IPS DF 6.9 (cell line): ENCODE results near the gene ADAM12.

Experiments
- DNase-seq: peaks from one replicate; pipeline ENCODE4 v3.0.0-alpha.2; 2013; ENCODE audit warnings: low read depth, low spot score
- H3K27ac ChIP-seq: one replicate; pipeline ENCODE4 v1.5.1; 2013; ENCODE audit warnings: low read length, control low read depth
- H3K27me3 ChIP-seq: 2 replicates; pipeline ENCODE4 v1.6.1; 2013; ENCODE audit warnings: mild to moderate bottlenecking, low read length; ENCODE audit not compliant: control insufficient read depth, insufficient read depth
- H3K36me3 ChIP-seq: 2 replicates; pipeline ENCODE4 v1.6.1; 2013; ENCODE audit warnings: low read length; ENCODE audit not compliant: control insufficient read depth, insufficient read depth
- H3K4me1 ChIP-seq: 2 replicates; pipeline ENCODE4 v1.6.1; 2013; ENCODE audit warnings: low read length; ENCODE audit not compliant: control insufficient read depth, insufficient read depth
- H3K4me3 ChIP-seq: 2 replicates; pipeline ENCODE4 v1.5.1; 2013; ENCODE audit warnings: mild to moderate bottlenecking, low read length
- H3K9me3 ChIP-seq: 2 replicates; pipeline ENCODE4 v1.6.1; 2013; ENCODE audit warnings: low read length, inconsistent platforms; ENCODE audit not compliant: control insufficient read depth, insufficient read depth
- WGBS: extraction: QIAGEN DNeasy Blood & Tissue Kit; methylation state at CpG from one replicate; pipeline ENCODE4 v1.1.7; 2013; ENCODE audit warnings: mixed read lengths, missing lambda C conversion rate; ENCODE audit not compliant: insufficient read length, insufficient coverage; 5-methylcytosine and 5-hydroxymethylcytosine counted together

The ADAM12 gene

DNA sequence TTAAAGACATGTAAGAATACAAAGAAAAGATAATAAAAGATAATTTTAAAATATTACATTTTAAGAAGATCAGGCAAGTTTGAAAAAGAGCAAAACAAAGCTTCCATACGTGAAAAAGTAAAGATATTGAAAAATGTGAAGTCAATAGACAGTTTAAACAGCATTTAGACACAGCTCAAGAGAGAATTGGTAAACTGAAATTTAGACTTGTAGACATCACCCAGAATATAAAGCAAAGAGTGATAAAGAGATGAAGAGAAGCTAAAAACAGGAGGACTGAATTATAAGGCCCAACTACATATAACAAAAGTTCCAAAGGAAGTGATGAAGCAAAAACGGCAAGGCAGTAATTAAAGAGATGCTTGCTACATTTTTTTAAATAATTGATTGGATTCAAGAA lies 13.8 kb downstream of the ADAM12 start:
- no CpG with 5 or more reads among the region's 2 CpGs for WGBS
- no peaks in the 10 kb centered on the region for H3K36me3 ChIP-seq
- no peak overlapping the region for H3K4me3 ChIP-seq
- no peaks in the 10 kb centered on the region for H3K27me3 ChIP-seq
- no peaks in the 10 kb centered on the region for H3K4me1 ChIP-seq
- H3K9me3 ChIP-seq, result no peaks in the 10 kb centered on the region
- DNase-seq, result no peak
- H3K27ac ChIP-seq, result no peak overlapping the region

DNA sequence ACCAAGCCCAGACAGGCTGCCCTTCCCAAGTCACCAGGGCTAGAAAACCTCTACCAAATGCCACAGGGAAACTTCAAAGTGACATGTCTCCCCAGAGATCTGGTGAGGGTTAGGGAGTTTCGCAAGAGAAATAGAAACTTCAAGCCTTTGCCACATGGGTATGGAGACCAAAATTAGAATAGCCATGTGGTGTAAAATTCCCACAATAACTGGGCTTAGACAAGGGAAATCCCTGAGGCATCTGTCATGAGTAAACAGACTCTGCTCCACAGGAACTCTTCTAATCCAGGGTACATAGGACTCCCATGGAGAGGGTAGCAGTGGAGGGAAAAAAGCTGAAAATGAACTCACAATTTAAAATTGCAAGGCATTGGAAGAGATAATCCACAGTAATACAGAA lies 14.3 kb downstream of the ADAM12 start:
- no peak overlapping the region for H3K4me3 ChIP-seq
- H3K27me3 ChIP-seq, result no peaks in the 10 kb centered on the region
- DNase-seq, result no peak
- no CpG with 5 or more reads among the region's 1 CpG for WGBS
- H3K4me1 ChIP-seq, result no peaks in the 10 kb centered on the region
- H3K36me3 ChIP-seq, result no peaks in the 10 kb centered on the region
- no peak overlapping the region for H3K27ac ChIP-seq
- H3K9me3 ChIP-seq, result no peaks in the 10 kb centered on the region

DNA sequence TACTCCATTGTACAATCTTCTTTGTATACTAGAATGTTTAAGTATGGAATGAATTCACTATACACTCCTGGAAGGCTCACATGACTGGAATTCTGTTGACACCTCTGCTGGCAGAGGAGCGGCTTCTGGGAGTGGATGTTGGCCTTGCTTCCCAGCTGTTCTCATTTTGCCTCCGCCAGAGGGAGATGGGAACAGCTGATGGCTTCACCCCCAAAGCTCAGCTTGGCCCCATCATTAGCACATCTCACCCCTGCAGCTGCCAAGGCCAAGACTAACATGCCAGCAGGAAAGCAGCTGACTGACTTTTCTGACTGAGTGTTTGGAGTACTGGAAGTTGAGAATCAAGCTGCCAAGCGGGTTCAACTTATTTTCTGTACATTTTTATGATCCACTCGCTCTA lies 15.1 kb downstream of the ADAM12 start:
- Histone ChIP-seq H3K4me1 (no peaks in the 10 kb centered on the region), H3K27ac (no peak overlapping the region), H3K36me3 (no peaks in the 10 kb centered on the region), H3K27me3 (no peaks in the 10 kb centered on the region), H3K9me3 (no peaks in the 10 kb centered on the region), H3K4me3 (no peak overlapping the region)
- WGBS, result no CpG with 5 or more reads among the region's 4 CpGs
- DNase-seq, result no peak

DNA sequence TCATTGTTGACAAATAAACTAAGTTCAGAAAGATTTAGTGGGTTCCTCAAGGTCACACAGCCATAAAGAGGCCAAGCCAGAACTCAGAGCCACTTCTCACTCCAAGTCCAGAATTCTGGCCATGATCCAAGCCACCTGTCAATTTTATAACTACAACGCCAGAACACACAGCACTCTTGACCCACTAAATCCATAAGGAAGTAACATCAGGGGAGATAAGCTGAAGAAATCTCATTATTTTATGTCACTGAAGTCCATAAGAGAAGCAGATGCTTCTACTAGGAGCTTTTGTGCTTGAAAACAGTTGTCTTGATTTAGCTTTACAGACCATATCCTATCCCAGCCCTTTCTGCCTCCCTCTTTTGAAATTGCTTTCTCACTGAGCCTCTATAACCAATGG lies 15.9 kb downstream of the ADAM12 start:
- Histone ChIP-seq H3K9me3 (no peaks in the 10 kb centered on the region), H3K27ac (no peak overlapping the region), H3K4me3 (no peak overlapping the region), H3K4me1 (no peaks in the 10 kb centered on the region), H3K36me3 (no peaks in the 10 kb centered on the region), H3K27me3 (no peaks in the 10 kb centered on the region)
- no CpG with 5 or more reads among the region's 1 CpG for WGBS
- no peak for DNase-seq

DNA sequence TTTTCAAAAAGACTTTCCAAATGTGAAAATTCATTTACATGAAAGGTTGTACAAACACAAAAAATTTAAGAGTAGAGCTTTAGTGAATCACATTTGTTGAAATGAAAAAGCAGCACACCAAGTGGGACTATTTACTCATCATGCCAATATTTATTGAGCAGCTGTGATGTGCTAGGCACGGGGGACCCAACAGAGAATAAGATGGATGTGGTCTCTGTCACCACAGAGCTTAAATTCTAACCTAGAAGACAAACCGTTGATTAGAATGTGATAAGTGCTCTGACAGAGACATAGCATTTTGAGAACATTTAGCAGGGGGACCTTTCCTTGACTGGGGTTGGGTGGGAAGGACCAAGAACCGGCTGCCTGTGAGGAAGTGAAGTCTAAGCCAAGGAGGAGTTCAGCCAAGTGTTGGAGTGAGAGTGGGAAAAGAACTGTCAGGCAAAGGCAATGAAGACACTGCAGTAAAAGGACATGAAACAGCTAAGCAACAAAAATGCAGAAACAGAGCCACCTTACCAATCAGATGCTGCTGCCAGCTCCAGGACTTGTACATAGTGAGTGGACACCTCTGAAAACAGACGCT lies 19.1 kb downstream of the ADAM12 start:
- Histone ChIP-seq H3K4me3 (no peak overlapping the region), H3K4me1 (no peaks in the 10 kb centered on the region), H3K36me3 (no peaks in the 10 kb centered on the region), H3K9me3 (no peaks in the 10 kb centered on the region), H3K27ac (no peak overlapping the region), H3K27me3 (no peaks in the 10 kb centered on the region)
- no peak for DNase-seq
- WGBS, result no CpG with 5 or more reads among the region's 4 CpGs

DNA sequence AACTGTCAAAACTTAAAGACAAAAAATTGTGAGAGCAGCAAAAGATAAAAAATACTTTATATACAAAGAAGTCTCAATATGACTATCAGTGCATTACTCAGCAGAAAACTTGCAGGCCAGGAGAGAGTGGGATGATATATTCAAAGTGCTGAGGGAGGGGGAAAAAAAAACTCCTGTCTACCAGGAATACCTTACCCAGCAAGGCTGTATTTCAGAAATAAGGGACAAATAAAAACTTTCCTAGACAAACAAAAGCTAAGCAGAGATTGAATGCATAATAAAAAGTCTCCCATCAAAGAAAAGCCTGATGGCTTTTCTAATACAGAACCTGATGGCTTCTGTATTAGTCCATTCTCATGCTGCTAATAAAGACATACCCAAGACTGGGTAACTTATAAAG lies 31.1 kb downstream of the ADAM12 start:
- no peaks in the 10 kb centered on the region for H3K27me3 ChIP-seq
- no peak overlapping the region for H3K4me3 ChIP-seq
- H3K27ac ChIP-seq, result no peak overlapping the region
- no peak for DNase-seq
- no peaks in the 10 kb centered on the region for H3K36me3 ChIP-seq
- no peaks in the 10 kb centered on the region for H3K4me1 ChIP-seq
- no peaks in the 10 kb centered on the region for H3K9me3 ChIP-seq

DNA sequence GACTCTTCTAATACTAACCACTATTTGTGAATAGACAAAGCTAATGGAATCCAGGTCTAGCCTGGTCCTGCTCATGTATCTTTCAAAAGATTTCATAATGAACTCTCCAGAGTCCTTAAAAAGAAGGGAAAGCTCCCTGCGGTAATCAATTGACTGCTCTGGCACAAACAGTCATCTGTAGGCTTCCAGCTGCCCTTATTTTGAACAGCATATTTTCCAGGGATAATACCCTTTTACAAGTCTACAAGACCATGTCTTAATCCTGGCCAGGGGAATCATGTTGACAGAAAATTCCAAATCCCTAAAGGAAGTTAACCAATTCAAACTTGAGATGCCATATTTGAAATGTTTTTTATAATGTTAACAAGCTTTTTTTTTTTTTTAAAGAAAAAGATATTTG lies 34.6 kb downstream of the ADAM12 start:
- H3K27ac ChIP-seq, result no peak overlapping the region
- H3K27me3 ChIP-seq, result no peaks in the 10 kb centered on the region
- H3K4me1 ChIP-seq, result no peaks in the 10 kb centered on the region
- H3K36me3 ChIP-seq, result no peaks in the 10 kb centered on the region
- no peak for DNase-seq
- WGBS, result no CpG with 5 or more reads among the region's 1 CpG
- H3K9me3 ChIP-seq, result no peaks in the 10 kb centered on the region
- no peak overlapping the region for H3K4me3 ChIP-seq

DNA sequence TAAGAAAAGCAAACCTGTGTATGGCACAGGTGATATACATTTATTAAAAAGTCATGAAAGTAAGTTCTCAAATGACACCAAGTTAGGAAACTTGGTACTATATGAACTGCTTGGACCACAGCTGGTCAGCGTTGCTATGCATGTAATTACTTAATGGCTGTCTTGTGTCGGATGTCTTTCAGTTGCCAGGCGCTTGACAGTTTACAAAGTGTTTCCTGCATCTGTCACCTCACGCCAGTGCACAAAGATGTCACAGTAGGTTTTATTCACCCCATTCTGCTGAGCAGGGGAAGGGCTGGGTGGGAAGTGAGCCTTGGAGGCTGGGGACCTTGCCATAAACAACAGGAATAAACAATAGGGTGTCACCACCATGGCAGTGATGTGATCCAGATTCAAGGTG lies 35.8 kb downstream of the ADAM12 start:
- Histone ChIP-seq H3K27ac (no peak overlapping the region), H3K4me3 (no peak overlapping the region), H3K27me3 (no peaks in the 10 kb centered on the region), H3K9me3 (no peaks in the 10 kb centered on the region), H3K4me1 (no peaks in the 10 kb centered on the region), H3K36me3 (no peaks in the 10 kb centered on the region)
- DNase-seq, result no peak
- no CpG with 5 or more reads among the region's 4 CpGs for WGBS

DNA sequence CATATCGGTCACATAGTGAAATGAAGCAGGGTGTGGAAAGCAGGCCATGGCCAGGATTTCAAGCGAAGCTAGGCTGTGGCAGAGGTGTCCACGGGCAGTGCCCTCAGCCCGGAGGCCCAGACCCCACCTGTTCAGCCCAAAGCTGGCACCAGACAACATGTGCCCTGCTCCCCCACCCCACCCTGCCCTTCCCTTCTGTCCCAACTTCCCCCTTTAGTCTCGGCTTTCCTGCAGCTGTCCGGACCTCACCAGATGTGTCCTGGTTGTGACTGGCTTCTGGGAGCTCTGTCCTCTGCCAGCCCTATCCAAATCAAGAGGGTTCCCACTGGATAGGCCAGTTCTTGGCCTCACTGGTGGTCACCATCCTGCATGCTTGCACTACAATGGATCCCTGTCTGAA lies 37.3 kb downstream of the ADAM12 start:
- no CpG with 5 or more reads among the region's 6 CpGs for WGBS
- H3K4me1 ChIP-seq, result no peaks in the 10 kb centered on the region
- DNase-seq, result no peak
- H3K27ac ChIP-seq, result no peak overlapping the region
- no peaks in the 10 kb centered on the region for H3K36me3 ChIP-seq
- no peaks in the 10 kb centered on the region for H3K27me3 ChIP-seq
- H3K4me3 ChIP-seq, result no peak overlapping the region
- no peaks in the 10 kb centered on the region for H3K9me3 ChIP-seq

DNA sequence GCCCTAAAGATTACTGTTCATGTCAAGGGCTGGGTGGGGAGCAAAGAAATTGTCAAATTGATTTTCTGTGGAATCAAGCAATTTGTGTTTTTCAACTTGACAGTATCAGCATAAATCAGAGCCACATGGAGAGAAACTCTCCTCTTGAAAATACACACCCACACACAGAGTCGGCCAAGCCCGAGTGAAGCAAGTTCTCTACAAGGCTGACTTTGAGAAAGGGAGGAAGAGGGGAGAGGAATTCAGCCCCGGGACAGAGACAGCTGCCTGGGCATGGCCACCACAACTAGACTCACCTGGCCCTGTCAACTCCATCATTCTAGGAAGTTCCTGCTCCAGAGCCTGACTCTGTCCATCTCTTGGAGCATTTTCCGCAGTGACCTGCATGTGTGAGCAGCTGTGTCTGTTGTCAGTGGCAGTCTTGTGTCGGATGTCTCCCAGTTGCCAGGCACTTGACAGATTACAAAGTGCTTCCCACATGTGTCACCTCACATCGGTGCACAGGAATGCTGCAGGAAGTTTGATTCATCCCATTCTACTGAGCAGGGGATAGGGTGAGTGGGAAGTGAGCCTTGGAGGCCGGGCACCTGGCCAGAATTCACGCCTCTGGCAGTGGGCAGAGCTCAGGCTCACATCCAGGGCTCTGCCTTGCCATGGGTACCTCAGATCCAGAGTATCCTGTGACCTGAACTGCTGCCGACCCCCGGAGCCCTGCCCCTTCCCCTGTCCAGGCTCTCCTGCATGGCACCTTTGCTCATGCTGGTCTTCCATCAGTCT lies 37.9 kb downstream of the ADAM12 start:
- no peak for DNase-seq
- no peaks in the 10 kb centered on the region for H3K27me3 ChIP-seq
- WGBS, result no CpG with 5 or more reads among the region's 10 CpGs
- no peak overlapping the region for H3K4me3 ChIP-seq
- no peak overlapping the region for H3K27ac ChIP-seq
- H3K4me1 ChIP-seq, result no peaks in the 10 kb centered on the region
- no peaks in the 10 kb centered on the region for H3K36me3 ChIP-seq
- H3K9me3 ChIP-seq, result no peaks in the 10 kb centered on the region

DNA sequence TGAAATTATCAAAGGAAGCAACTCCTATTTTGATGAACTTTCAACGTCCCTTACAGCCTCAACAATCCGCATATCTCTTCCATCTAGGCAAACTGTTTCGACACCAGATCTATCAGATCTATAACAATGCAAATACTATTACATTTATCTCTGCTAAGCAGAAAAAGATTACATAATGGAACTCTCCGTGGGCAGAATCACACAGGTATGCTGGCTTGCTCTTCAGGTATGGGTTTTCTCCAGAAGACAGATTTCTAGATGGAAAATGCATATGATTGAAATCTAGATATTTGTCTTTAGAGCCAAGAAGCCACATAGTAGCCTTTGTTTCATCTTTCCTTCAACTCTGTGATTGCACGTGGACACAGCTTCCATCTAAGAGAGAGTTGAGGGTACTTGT lies 38.6 kb downstream of the ADAM12 start:
- no peak for DNase-seq
- WGBS, result no CpG with 5 or more reads among the region's 5 CpGs
- Histone ChIP-seq H3K4me1 (no peaks in the 10 kb centered on the region), H3K36me3 (no peaks in the 10 kb centered on the region), H3K9me3 (no peaks in the 10 kb centered on the region), H3K4me3 (no peak overlapping the region), H3K27me3 (no peaks in the 10 kb centered on the region), H3K27ac (no peak overlapping the region)
